GM19455 (cell line): ENCODE data around the gene SLC12A7.

ENCODE experiments used
- ATAC-seq: cut with Tn5 transposase; IDR thresholded peaks from one replicate; pipeline ENCODE4 v1.9.1; 2021; ENCODE audit not compliant: unreplicated experiment

SLC12A7 gene

DNA sequence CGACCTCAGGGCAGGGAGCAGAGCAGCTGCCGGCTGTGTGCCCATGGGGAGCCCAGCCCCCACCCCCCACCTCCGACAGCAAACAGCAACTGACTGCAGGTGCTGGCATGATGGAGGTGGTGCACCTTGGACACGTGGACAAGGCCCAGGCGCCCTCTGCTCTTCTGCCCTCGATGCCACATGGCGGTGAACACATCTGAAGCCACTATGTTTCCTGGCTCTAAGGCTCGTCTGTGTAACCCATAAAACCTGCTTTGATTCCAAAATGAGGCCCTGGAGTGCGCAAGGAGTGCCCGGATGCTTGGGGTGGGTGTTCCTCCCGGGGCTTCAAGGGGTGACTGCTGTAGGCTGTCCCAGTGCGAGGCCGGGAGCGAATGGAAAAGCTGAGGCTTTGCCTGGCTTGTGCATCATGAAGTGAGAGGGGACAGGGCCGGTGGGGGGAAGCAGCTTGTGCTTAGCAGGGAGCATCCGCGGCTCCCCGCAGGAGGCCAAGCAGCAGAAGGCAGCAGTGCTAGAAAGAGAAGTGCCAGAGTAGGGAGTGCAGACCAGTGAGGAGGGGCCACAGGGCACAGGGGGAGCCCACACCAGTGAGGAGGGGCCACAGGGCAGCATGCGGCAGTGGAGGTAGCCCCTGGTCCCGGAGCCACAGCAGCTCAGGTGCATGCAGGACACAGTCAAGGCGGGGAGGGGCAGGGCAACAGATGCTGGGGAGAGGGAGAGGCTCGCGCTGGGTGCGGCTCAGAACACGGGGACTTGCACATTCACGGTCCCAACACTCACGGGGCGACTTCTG lies 73.2 kb downstream of the SLC12A7 start:
- ATAC-seq, result no peak

DNA sequence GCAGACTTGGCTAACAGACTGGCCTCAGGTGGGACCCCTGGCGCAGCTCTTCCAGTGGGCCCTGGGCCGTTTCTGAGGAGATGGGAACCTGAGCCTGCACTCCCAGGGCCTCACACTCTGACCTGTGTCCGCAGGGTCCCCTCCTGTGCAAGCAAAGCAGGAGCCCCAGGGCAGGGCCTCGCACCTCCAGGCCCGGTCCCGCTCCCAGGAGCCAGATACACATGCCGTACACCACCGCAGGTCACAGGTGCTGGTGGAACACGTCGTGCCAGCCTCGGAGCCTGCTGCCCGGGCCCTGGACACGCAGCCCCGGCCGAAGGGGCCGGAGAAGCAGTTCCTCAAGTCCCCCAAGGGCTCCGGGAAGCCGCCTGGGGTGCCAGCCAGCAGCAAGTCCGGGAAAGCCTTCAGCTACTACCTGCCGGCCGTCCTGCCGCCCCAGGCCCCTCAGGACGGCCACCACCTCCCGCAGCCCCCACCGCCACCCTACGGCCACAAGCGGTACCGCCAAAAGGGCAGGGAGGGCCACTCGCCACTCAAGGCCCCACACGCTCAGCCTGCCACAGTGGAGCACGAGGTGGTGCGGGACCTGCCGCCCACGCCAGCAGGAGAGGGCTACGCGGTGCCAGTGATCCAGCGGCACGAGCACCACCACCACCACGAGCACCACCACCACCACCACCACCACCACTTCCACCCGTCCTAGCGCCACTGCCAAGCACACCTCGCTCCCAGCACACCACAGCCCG lies 74.0 kb downstream of the SLC12A7 start:
- no peak for ATAC-seq

DNA sequence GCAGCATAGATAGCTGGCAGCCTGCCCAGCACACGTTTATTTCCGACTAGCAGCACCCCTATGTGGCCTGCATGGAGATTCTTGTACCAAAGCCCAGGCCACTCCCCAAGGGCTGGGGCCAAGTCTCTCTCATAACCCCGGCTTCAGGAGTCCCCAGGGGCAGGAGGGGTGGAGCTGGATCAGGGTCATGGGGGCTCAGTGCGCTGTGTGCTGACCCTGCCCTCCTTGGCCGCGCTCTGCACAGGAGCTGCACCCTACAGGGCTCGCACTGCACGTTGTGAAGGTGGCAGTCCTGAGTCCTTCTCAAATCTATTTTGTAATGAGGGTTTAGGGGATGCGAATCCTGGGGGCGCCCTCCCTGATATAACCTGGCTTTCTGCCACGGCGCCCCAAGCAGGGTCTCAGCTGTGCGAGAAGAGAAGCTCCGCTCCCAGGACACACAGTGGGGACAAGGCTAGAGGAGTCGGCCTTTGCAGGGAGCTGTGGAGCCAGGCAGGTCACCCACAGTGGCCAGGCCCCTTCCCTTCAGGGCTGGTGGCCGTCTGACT lies 74.7 kb downstream of the SLC12A7 start:
- no peak for ATAC-seq

DNA sequence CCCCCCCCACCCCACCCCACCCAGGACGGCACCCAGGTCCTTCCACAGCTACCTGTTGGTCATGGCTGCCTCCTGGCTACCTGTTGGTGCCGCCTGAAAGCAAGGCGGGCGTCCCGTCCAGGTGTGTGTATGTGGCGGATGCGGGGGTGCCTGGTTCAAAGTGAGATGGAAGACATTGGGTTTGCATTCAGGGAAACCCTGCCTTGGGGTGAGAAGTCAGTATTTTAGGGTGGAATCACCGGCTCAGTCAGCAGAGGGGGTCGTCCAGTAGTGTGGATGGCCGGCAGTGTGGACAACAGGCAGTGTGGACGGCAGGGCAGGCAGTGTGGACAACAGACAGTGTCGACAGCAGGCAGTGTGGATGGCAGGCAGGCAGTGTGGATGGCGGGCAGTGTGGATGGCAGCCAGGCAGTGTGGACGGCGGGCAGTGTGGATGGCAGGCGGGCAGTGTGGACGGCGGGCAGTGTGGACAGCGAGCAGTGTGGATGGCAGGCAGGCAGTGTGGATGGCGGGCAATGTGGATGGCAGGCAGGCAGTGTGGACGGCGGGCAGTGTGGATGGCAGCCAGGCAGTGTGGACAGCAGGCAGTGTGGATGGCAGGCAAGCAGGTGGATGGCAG lies 75.2 kb downstream of the SLC12A7 start:
- no peak for ATAC-seq

DNA sequence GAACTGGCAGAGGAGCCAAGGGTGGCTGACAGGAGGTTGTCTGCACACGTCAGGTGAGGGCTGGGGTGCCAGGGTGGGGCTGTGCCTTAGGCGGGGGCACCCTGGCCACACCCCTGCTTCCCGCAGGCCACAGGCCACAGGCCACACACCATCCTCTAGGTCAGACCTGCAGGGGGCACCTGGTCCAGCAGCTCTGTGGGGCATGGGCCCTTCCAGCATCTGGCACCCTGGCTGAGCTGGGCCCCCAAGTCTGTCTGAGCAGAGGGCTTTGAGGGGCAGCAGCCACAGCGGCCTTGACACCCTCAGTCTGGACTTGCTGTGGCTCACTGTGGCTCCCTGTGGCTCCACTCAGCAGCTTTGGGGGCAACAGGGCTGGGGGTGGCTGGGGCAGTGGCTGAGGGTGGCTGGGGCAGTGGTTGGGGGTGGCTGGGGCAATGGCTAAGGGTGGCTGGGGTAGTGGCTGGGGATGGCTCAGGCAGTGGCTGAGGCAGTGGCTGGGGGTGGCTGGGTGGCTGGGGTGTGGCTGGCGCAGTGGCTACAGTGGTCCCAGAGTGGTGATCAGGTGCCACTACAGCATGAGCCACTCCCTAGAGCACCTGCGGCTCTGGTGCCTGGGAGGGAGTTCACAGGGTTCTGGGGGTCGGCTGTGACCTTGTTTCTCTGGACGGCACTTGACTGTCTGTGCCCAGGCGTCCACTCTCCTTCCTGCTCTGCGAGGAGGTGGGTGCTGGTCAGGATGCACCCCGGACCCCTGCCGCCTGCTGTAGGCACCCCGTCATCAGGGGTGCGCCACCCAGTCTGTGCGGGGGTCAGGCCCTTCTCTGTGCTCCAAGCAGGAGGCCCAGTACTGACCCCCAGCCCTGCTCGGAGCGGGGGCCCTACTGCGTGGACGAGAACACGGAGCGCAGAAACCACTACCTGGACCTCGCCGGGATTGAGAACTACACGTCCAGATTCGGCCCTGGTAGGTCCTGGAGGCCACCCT lies 76.2 kb downstream of the SLC12A7 start:
- no peak for ATAC-seq

DNA sequence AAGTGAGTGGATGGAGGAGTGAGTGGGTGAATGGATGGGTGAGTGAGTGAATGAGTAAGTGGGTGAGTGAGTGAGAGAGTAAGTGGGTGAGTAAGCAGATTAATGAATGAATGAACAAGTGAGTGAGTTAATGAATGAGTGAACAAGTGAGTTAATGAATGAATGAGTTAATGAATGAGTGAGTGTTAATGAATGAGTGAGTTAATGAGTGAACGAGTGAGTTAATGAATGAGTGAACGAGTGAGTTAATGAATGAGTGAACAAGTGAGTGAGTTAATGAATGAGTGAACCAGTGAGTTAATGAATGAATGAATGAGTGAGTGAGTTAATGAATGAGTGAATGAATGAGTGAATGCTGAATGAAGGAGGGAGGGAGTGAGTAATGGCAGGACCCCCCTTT lies 76.9 kb downstream of the SLC12A7 start:
- ATAC-seq, result no peak

DNA sequence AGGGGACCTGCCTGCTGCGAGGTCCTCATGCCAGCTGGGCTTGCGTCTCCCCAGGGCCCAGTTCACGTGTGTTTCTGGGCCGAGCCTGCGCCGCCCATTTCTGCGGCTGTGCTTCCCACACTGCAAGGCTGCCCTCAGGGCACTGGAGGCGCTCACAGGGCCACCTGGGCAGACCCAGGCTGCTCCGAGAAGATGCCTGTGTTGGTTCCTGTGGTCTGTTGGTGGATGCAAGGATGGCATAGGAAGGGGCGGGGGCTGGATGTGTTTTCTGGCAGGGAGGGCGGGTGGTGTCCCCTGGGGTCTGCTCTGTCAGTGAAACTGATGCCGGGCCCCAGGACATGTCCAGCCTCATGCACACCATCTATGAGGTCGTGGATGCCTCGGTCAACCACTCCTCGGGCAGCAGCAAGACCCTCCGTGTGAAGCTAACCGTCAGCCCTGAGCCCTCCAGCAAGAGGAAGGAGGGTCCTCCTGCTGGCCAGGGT lies 77.4 kb downstream of the SLC12A7 start:
- ATAC-seq, result no peak

DNA sequence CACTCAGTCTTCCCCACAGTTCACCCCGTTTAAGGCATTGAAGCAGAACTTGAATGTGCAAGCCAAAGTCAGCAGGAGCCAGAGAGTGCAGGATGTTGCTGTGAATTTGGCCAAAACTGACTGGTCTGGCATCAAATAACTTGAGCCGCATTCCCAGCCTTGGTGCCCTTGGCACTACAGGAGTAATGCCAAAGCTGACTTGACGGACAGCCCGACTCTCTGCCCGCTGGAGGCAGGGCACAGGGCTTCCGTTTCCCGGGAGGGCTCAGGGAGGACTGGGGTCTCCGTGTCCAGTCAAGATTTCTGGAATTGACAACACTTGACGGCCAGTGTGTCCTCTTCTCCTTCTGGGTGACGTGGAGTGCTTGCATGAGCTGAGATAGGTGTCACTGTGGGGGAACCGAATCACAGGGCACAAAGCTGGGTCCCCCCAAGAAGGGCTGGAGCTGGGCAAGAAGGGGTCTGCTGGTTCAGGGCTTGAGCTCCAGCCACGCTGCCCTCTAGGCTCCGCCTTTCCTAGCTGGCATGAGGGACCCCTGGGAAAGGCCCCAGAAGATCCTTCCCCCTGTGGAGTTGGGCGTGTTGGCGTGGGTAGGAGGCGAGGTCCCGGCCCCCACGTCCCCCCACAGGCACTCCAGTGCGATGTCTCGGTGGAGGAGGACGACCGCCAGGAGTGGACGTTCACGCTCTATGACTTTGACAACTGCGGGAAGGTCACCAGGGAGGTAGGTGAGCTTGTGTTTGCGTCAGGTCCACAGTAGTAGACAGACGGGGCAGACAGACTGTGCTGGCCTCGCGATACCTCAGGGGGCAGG lies 78.0 kb downstream of the SLC12A7 start:
- no peak for ATAC-seq

DNA sequence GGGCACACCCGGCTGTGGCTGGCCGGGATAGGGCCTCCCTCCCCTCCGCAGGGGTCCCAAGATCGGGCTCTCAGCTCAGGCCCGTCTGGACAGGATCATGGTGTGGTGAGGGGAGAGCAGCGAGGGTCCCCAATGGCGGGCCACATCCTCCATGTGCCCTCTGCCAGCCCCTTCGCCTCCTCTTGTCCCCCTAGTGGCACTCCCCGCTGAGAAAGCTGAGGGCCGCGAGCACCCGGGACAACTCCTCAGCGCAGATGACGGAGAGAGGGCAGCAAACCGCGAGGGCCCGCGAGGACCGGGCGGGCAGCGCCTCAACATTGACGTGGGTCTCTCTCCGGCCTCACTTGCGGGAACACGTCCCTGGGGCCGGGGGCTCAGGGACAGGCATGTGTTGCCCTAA lies 78.7 kb downstream of the SLC12A7 start:
- no peak for ATAC-seq

DNA sequence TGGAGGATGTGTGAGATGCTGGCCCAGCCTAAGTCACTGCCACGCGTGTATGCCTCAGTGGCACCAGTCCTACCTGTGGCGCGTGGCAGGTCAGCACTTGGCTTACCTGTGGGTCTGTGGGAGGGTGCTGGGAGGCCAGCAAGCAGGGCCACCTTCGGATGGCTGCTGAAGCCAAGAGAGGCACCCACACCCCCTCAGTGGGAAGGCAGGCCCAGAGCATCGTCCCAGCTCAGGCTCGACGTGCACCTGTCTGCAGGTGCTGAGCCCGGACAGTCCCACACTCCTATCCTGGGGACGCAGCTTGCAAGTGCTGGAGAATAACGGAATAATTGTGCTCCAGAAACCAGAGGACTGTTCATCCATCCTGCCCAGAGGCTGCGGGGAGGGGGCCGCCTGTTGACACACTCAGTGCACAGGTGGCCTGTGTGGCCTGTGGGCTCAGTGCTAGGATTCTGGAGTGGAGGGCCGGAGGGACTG lies 79.3 kb downstream of the SLC12A7 start:
- no peak for ATAC-seq

DNA sequence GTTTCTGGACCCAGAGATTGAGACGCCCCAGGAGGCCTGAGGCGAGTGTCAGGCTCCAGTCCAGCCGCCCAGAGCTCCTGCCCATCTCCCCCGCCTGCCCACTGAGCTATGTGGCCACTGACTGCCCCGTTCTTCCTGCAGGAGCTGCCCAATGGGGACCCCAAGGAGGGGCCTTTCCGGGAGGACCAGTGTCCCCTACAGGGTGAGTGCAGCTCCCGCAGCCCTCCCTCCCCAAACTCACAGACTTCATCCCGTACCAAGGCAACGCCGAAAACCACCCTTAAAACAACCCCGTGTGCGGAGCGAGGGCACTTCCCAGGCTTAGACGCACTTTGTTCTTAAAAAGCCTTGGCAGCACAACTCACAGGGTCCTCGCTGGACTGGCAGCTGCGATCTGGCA lies 79.9 kb downstream of the SLC12A7 start:
- ATAC-seq, result no peak

DNA sequence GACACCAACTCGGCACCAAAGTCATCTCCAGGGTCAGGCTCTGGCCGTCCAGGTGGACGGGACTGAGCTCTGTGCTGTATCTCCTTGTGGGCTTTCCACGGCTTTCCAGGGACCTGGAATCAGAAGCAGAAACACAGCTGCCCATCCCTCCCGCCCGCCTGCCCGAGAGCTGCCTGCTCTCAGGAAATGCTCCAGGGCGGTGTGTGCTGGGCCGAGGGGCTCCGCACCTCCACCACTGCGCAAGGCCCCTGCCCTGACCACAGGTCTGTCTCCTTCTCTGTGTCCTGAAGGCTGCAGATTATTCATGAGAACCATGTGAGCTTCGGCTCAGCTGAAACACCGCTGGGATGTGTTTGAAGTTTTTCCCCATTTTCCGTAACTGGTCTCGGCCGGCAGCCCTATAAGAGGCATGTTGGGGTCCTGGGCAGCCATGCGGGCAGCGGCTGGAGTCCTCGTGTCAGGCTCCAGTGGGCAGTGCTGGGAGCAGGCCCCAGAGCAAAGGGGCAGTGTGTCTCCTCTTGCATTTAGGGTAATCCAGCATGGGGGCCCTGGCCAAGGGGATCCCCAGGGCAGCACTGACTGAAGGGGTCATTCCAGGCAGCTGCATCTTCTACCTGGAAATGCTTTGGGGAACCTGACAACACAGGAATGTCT lies 80.4 kb downstream of the SLC12A7 start:
- no peak for ATAC-seq

DNA sequence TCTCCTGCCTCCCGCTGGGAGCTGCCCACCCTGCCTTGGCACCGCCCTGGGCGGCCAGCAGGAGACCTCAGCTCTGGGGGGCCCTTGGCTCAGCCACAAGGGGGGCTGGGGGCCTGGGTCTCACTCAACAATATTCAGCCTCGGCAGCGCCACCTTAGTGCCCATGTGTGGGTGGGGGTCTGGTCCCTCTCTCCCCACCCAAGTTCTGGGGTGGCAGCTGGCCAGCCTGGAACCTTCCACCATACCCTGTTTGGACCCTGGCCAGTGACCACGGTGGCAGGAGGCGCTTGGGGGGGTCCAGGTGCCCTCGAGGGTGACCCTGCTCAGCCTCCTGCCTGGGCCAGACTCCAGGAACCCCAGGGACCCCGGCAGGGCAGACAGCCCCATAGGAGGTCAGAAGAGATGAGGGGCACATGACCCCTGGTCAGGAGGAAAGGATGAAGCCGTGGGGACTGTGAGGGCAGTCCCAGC lies 81.0 kb downstream of the SLC12A7 start:
- ATAC-seq, result no peak

DNA sequence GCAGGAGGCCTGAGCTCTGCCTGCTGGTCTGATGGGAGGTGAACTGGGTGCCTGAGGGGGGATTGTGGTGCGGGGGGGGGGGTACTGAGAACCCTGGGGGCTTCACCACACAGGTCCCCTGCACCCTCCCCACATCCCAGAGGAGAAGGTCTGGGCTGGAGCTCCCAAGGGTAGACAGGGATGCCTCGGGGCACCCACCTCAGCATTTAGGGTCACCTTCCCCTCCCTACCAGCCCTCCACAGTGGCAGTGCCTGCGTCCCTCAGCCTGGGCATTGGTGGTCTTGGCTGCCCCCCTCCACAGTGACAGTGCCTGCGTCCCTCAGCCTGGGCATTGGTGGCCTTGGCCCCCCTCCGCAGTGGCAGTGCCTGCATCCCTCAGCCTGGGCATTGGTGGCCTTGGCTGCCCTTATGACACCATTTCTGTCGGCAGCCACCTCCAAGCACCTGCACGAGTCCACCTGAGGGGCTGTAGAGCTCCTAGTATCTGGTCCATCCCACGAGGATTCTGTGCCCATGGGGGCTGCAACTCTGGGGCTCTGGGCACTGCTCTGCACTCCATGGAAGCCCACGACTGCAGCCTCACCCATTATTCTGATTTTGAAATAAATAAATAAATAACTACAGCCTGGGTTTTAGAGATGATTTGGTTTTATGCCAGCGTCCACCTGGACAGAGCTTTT lies 81.8 kb downstream of the SLC12A7 start:
- ATAC-seq, result no peak

DNA sequence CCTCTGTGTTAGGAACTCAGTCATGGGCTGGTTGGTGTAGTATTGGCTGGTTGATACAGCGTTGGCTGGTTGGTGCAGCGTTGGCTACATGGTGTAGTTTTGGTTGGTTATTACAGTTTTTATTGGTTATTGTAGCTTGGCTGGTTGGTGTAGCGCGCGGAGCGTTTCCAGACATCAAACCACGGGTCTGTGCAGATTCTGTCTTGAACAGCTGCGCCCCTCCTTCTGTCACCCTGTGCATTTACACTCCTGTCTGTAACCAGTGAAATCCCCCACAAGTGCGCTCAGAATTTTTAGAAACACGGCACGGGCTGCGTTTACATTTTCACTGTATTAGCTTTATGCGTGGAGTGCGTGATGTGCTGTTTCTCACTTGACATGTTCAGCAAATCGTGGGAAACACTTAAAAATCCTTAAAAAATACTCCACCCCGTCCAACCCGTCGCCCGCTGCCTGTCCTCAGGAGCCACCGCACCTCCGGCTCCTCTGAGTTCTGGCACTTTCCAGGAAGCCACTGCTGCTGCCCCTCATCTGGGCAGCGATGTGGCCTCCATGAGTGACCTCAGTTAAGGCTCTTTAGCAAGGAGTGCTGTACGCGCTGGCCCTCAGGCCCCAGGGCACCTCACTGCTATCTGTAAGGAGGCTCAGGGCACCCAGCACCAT lies 82.5 kb downstream of the SLC12A7 start:
- ATAC-seq, result no peak

DNA sequence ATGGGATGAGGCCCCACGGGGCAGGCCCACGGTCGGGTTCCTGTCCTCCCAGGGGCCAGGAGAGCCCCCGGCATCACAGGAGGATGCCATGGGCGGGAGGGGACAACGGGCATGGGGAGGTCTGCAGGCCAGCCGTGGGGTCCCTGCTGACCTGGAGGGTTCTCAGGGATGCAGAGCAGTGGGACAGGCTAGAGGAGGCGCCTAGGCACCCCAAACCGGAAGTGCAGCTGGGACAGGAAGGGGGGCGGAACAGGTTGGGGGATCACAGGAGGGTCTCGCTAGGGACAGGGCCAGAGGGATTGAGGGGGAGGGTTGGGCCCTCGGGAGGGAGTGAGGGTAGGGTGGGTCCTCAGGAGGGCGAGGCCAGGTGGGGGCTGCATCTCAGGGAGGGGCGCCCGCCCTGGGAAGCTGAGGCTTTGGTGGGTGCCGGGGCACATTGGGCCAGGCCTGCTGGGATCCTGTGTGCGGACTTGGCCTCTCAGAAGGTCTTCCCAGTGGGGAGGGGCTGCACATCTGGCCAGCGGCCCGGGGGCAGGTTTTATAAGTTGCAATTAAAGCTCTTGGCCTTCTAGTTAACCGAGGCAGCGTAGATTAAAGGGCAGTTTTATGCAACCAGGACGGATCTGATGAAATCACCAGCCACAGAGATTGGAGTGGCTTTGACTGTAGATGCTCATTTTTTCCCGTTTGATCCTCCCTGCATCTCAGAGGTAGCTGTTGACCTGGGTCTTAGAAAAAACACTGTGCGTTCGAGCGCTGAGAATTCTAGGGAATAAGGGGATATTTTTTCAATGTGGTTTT lies 83.2 kb downstream of the SLC12A7 start:
- no peak for ATAC-seq
